Endodermal cell (in vitro differentiated cells): ENCODE results near the gene LETMD1. TPM values are rescaled to one million over a fixed set of nuclear protein-coding genes. Genes with fewer than 3 reads are reported as not detected.

Experiments used
- DNase-seq: peaks from one replicate; pipeline ENCODE4 v3.0.0-alpha.2; 2017
- H3K27ac ChIP-seq: 2 replicates; pipeline ENCODE4 v1.5.1; 2013; ENCODE audit warnings: mild to moderate bottlenecking, low read depth, low read length, moderate library complexity
- H3K27me3 ChIP-seq: 2 replicates; pipeline ENCODE4 v1.6.1; 2013; ENCODE audit warnings: mild to moderate bottlenecking, low read length, moderate library complexity; ENCODE audit not compliant: insufficient read depth, control insufficient read depth, poor library complexity, severe bottlenecking
- H3K36me3 ChIP-seq: 2 replicates; pipeline ENCODE4 v1.7.0; 2013; ENCODE audit warnings: mild to moderate bottlenecking, low read length, moderate library complexity; ENCODE audit not compliant: control insufficient read depth, insufficient read depth
- H3K4me1 ChIP-seq: one replicate; pipeline ENCODE4 v1.7.0; 2013; ENCODE audit warnings: low read length; ENCODE audit not compliant: control insufficient read depth, insufficient read depth
- H3K4me3 ChIP-seq: 2 replicates; pipeline ENCODE4 v1.5.1; 2013; ENCODE audit warnings: mild to moderate bottlenecking, low read length, moderate library complexity
- H3K9ac ChIP-seq: 2 replicates; pipeline ENCODE4 v1.6.1; 2013; ENCODE audit warnings: mild to moderate bottlenecking, low read length, moderate library complexity; ENCODE audit not compliant: poor library complexity, severe bottlenecking; ENCODE audit errors: extremely low read depth
- H3K9me3 ChIP-seq: 2 replicates; pipeline ENCODE4 v1.6.1; 2013; ENCODE audit warnings: mild to moderate bottlenecking, low read length, moderate library complexity; ENCODE audit not compliant: control insufficient read depth
- H3K27ac Mint-ChIP-seq: 2 replicates; pipeline ENCODE4 v1.8.0; 2020; ENCODE audit warnings: mixed read lengths
- H3K27me3 Mint-ChIP-seq: 2 replicates; pipeline ENCODE4 v1.8.0; 2021; ENCODE audit warnings: mild to moderate bottlenecking, mixed read lengths; ENCODE audit not compliant: insufficient read depth
- H3K36me3 Mint-ChIP-seq: 2 replicates; pipeline ENCODE4 v1.8.0; 2020; ENCODE audit warnings: low read depth, mixed read lengths
- H3K4me1 Mint-ChIP-seq: 2 replicates; pipeline ENCODE4 v1.8.0; 2020; ENCODE audit warnings: mixed read lengths
- H3K4me3 Mint-ChIP-seq: 2 replicates; pipeline ENCODE4 v1.8.0; 2020; ENCODE audit warnings: mild to moderate bottlenecking, moderate library complexity, mixed read lengths
- H3K9me3 Mint-ChIP-seq: 2 replicates; pipeline ENCODE4 v1.8.0; 2020; ENCODE audit warnings: mild to moderate bottlenecking, mixed read lengths
- WGBS, 2 experiments: methylation state at CpG; one replicate each; pipeline versions ENCODE4 v1.1.5 to v1.1.7; 2013; ENCODE audit warnings: missing lambda C conversion rate in 2 of 2, mixed read lengths in 1 of 2; ENCODE audit not compliant: insufficient coverage in 1 of 2, insufficient read length in 1 of 2; 5-methylcytosine and 5-hydroxymethylcytosine counted together
- total RNA-seq, 2 donors: library from RNA; stranded (reverse); fragmentation: NEBNext Ultra II Directional in 1 of 2; extraction: Animal tissue kit (Norgen Biotek cat#: 25700) in 1 of 2; gene quantifications; 2 replicates in 1 of 2; 3 replicates in 1 of 2; pipeline ENCODE4 v1.2.1, GENCODE V29; 2021
- TF ChIP-seq, protein P1 (sequence below): fragments of 200-600 bp; sonication (generic); conservative IDR thresholded peaks from 2 replicates; pipeline ENCODE4 v1.5.0; 2021; ENCODE audit warnings: antibody characterized with exemption, mild to moderate bottlenecking

Gene LETMD1
- total RNA-seq, 2 donors from 2014 or later = 34.8 to 40.2 TPM

DNA sequence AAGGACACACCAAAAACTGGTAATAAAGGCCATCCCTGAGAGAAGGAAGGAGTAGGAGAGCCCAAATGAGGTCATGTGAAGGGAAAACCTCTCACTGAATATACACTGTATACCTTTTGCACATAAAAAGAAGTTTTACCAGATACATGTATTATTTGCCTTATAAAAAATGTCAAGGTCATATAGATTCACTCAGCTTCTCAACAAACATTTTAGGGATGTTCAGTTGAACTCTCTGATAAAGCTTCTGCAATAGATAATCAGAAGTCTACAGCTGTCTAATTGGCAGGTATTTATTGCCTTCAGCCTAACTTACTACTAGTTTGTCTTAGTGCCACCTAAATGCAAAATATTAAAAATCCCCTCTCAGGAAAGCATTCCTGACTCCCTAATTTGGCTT lies 30.7 kb upstream of the LETMD1 start:
- H3K4me3 ChIP-seq = no peak overlapping the region
- no peak overlapping the region for H3K4me3 Mint-ChIP-seq
- DNase-seq = no peak
- H3K27me3 ChIP-seq = no peaks in the 10 kb centered on the region
- no peaks in the 10 kb centered on the region for H3K27me3 Mint-ChIP-seq
- H3K9me3 ChIP-seq = no peaks in the 10 kb centered on the region
- no peak overlapping the region for H3K9ac ChIP-seq
- TF ChIP-seq, protein P1, sequence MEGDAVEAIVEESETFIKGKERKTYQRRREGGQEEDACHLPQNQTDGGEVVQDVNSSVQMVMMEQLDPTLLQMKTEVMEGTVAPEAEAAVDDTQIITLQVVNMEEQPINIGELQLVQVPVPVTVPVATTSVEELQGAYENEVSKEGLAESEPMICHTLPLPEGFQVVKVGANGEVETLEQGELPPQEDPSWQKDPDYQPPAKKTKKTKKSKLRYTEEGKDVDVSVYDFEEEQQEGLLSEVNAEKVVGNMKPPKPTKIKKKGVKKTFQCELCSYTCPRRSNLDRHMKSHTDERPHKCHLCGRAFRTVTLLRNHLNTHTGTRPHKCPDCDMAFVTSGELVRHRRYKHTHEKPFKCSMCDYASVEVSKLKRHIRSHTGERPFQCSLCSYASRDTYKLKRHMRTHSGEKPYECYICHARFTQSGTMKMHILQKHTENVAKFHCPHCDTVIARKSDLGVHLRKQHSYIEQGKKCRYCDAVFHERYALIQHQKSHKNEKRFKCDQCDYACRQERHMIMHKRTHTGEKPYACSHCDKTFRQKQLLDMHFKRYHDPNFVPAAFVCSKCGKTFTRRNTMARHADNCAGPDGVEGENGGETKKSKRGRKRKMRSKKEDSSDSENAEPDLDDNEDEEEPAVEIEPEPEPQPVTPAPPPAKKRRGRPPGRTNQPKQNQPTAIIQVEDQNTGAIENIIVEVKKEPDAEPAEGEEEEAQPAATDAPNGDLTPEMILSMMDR = no peak
- H3K36me3 Mint-ChIP-seq = peaks cover 2% of the 10 kb centered on the region
- H3K27ac ChIP-seq = no peak overlapping the region
- no peaks in the 10 kb centered on the region for H3K4me1 ChIP-seq
- no peaks in the 10 kb centered on the region for H3K9me3 Mint-ChIP-seq
- H3K36me3 ChIP-seq = no peaks in the 10 kb centered on the region
- peaks cover 6% of the 10 kb centered on the region for H3K4me1 Mint-ChIP-seq
- H3K27ac Mint-ChIP-seq = no peak overlapping the region

DNA sequence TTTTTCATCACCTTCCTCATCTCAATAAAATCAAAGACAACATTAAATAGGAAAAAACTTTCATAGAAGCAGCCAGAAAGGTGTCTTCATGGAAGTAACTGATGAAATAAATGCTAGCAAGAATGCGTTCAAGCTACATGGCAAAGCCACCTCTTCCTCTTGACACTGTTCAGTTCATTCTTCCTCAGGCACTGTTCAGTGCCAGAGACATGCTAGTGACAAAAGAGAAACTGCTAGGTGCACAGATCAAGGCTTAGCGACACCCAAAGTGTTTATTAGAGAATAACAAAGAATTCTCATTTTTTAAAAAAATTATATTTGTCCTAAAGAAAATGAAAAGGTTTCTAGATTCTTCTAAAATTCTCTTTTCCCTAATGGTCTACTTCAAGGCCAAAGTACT lies 29.2 kb upstream of the LETMD1 start:
- H3K4me1 Mint-ChIP-seq = peaks cover 3% of the 10 kb centered on the region
- Histone ChIP-seq H3K27ac (no peak overlapping the region), H3K9ac (no peak overlapping the region), H3K36me3 (no peaks in the 10 kb centered on the region), H3K4me3 (no peak overlapping the region), H3K27me3 (no peaks in the 10 kb centered on the region), H3K4me1 (no peaks in the 10 kb centered on the region), H3K9me3 (no peaks in the 10 kb centered on the region)
- TF ChIP-seq, protein P1 = no peak
- no peaks in the 10 kb centered on the region for H3K27me3 Mint-ChIP-seq
- WGBS, 2 experiments = 92 to 100% methylated on average over 1 of the region's 2 CpGs
- H3K4me3 Mint-ChIP-seq = no peak overlapping the region
- H3K9me3 Mint-ChIP-seq = no peaks in the 10 kb centered on the region
- peaks cover 2% of the 10 kb centered on the region for H3K36me3 Mint-ChIP-seq
- DNase-seq = no peak
- H3K27ac Mint-ChIP-seq = no peak overlapping the region

DNA sequence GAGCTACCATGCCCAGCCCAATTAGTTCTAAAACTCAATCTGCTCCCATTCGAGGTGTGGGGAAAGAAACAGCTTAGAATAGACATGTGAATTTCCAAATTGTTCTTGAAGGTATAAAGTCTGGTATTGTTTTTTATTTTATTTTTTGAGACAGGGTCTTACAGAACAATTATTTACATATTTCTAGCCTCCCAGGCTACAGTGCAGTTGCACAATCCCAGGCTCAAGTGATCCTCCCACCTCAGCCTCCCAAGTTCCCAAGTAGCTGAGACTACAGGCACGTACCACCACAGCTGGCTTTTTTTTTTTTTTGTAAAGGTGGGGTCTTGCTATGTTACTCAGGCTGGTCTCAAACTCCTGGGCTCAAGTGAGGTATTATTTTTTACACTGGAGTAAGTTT lies 28.2 kb upstream of the LETMD1 start:
- Mint-ChIP-seq H3K9me3 (no peaks in the 10 kb centered on the region), H3K27me3 (no peaks in the 10 kb centered on the region)

More for the DNA sequence above, 28.2 kb upstream of the LETMD1 start:
- Mint-ChIP-seq H3K27ac (no peak overlapping the region), H3K36me3 (peaks cover 2% of the 10 kb centered on the region), H3K4me1 (peaks cover 12% of the 10 kb centered on the region), H3K4me3 (no peak overlapping the region)
- Histone ChIP-seq H3K9me3 (no peaks in the 10 kb centered on the region), H3K4me1 (no peaks in the 10 kb centered on the region), H3K36me3 (no peaks in the 10 kb centered on the region), H3K9ac (no peak overlapping the region), H3K27ac (no peak overlapping the region), H3K27me3 (no peaks in the 10 kb centered on the region), H3K4me3 (no peak overlapping the region)
- no peak for DNase-seq
- 100% methylated on average over 2 of the region's 2 CpGs; no CpG with 5 or more reads in 1 of the 2 experiments for WGBS, 2 experiments
- TF ChIP-seq, protein P1 = no peak
